CD4-positive, alpha-beta T cell treated with Interleukin-17A for 1 hour (primary cell): ENCODE measurements around the gene CAMK2N2.

Source experiments
- DNase-seq: peaks from one replicate; pipeline ENCODE4 v3.0.0-alpha.2; 2020

The CAMK2N2 gene

DNA sequence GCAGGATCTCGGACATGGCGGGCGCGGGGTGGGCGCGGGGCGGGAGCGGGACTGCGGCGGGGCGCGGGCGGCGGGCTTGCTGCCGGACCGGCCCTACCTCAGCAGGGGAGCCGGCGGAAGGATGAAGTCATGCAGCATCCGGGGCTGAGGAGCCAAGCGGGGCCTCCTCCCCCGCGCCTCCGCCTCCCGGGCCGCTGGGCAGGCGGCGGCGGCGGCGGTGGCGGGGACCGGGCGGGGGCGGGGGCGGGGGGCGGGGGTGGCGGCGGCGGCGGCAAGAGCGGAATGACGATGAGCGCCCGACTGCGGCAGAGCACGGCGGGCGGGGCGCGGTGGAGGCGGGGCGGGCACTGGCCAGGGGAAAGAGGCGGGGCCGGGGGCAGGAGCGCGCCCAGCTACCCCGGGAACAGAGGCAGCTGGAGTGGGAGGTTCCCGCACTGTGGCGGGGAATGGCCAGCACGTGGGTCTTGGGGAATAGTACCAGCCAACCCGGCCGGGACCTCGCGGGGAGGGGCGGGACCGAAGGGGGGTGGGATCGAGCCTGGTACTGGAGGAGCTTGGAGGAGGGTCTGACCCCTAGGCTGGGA lies at the start of gene CAMK2N2:
Gene CAMK2N2, minus strand, starts transcription at position 284 of the 584 bp plus-strand sequence. Its CDS starts 268 bp downstream, at position 16.
- peak; percentile 70 for DNase-seq

GRCh38 chr3:184308744-184309143 lies 47.4 kb upstream of the CAMK2N2 start:
- DNase-seq = no peak

GRCh38 chr3:184307915-184308314 lies 46.6 kb upstream of the CAMK2N2 start:
- DNase-seq = no peak

GRCh38 chr3:184306341-184306972 lies 45.1 kb upstream of the CAMK2N2 start:
- no peak for DNase-seq

- DNase-seq = peak; percentile 22
These were observed 44.2 kb upstream of the CAMK2N2 start for GRCh38 chr3:184305577-184305976.

GRCh38 chr3:184300378-184300720 lies 39.0 kb upstream of the CAMK2N2 start:
- no peak for DNase-seq

GRCh38 chr3:184299488-184300377 lies 38.4 kb upstream of the CAMK2N2 start:
- no peak for DNase-seq

- DNase-seq = peak; percentile 98
These were observed 37.6 kb upstream of the CAMK2N2 start, which contains the start of gene PSMD2 for GRCh38 chr3:184298759-184299487. TSS of gene PSMD2 (plus strand) at chr3:184299241. CDS start at chr3:184299267, 26 bp downstream.

GRCh38 chr3:184296616-184297015 lies 35.3 kb upstream of the CAMK2N2 start:
- DNase-seq = no peak

DNA sequence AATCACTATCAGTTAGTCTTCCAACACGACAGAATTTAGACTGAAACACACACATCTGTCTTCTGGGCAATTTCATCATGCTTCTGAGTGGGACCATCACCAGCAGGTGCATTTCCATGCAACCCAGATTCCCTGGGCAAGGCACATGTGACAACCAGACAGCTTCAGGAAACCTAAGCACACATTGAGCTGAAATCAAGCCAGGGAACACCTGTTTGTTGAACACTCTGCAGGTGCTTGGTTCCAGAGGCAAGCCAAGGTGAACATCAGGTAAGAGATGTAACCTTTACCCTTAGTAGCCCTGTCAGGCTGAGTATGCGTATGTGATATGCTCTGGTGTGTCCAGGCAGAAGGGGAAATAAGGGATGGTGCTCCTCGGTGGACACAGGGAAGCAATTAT lies 34.4 kb upstream of the CAMK2N2 start:
- no peak for DNase-seq

DNA sequence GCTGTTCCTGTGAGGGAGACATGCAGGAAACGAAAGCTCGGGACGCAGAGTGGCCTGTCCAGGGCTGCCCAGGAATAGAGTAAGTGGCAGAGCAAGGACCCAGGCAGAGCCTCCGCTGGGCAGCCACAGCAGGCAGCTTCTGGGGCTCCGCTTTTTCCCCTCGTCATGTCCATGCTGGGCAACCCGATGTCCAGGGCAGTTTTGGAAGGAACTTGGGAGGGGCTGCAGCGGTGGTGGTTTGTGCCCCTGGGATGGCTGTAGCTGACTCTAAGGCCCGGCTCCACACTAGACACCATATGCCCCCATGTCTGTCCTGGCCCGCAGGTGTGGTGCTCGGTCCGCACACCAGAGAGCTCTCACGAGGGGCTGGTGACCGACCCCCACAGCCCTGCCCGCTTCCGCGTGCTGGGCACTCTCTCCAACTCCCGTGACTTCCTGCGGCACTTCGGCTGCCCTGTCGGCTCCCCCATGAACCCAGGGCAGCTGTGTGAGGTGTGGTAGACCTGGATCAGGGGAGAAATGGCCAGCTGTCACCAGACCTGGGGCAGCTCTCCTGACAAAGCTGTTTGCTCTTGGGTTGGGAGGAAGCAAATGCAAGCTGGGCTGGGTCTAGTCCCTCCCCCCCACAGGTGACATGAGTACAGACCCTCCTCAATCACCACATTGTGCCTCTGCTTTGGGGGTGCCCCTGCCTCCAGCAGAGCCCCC lies 30.5 kb upstream of the CAMK2N2 start:
- DNase-seq = no peak

- DNase-seq = no peak
These were observed 29.8 kb upstream of the CAMK2N2 start for GRCh38 chr3:184291044-184291737.

- no peak for DNase-seq
These were observed 29.0 kb upstream of the CAMK2N2 start for GRCh38 chr3:184290331-184290730.

DNA sequence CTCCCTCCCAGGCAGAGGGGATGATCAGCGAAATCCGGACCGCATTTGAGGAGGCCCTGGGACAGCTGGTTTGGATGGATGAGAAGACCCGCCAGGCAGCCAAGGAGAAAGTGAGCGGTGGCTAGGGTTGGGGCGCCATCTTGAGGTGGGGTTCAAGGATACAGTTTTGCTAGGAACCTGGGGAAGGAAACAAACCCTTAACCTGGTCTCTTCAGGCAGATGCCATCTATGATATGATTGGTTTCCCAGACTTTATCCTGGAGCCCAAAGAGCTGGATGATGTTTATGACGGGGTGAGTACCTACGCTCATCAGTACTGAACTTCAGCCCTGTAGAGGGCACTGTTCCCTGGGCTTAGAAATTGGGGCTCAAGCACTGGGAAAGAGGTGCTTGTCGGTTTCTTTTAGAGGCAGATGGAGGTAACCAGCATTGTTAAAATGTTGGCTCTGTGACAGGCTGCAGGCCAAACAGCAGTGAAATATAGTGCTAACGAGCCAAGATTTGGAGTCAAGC lies 28.1 kb upstream of the CAMK2N2 start:
- peak; percentile 65 for DNase-seq

- peak; percentile 35 for DNase-seq
These were observed 23.3 kb upstream of the CAMK2N2 start for GRCh38 chr3:184284696-184285095.

DNA sequence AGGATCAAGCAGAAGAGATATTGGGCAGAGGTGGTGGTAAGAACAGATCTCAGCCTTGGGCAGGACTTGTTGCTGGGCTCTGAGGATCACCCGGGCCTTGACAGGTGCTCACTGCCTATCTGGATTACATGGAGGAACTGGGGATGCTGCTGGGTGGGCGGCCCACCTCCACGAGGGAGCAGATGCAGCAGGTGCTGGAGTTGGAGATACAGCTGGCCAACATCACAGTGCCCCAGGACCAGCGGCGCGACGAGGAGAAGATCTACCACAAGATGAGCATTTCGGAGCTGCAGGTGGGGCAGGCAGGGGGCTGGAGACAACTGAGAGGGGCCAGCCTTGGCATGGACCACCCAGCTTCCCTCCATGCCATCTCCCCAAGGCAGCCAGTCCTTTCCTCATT lies 22.3 kb upstream of the CAMK2N2 start:
- DNase-seq = no peak

GRCh38 chr3:184282941-184283340 lies 21.6 kb upstream of the CAMK2N2 start:
- no peak for DNase-seq

DNA sequence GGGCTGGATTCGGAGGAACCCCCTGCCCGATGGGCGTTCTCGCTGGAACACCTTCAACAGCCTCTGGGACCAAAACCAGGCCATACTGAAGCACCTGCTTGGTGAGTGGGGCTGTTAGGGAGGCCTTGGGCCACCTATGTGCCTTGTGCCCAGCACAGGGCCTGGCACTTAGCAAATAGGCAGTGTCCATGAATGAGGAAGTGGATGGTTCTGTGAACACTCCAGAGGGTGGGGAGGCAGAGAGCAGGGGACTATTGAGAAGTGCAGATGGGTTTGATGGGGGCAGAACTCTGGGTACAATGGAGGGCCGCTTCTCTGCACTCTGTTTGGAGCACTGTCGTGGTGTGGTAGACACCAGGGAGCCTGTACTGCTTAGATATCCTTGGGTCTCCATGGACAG lies 16.0 kb upstream of the CAMK2N2 start:
- no peak for DNase-seq

DNA sequence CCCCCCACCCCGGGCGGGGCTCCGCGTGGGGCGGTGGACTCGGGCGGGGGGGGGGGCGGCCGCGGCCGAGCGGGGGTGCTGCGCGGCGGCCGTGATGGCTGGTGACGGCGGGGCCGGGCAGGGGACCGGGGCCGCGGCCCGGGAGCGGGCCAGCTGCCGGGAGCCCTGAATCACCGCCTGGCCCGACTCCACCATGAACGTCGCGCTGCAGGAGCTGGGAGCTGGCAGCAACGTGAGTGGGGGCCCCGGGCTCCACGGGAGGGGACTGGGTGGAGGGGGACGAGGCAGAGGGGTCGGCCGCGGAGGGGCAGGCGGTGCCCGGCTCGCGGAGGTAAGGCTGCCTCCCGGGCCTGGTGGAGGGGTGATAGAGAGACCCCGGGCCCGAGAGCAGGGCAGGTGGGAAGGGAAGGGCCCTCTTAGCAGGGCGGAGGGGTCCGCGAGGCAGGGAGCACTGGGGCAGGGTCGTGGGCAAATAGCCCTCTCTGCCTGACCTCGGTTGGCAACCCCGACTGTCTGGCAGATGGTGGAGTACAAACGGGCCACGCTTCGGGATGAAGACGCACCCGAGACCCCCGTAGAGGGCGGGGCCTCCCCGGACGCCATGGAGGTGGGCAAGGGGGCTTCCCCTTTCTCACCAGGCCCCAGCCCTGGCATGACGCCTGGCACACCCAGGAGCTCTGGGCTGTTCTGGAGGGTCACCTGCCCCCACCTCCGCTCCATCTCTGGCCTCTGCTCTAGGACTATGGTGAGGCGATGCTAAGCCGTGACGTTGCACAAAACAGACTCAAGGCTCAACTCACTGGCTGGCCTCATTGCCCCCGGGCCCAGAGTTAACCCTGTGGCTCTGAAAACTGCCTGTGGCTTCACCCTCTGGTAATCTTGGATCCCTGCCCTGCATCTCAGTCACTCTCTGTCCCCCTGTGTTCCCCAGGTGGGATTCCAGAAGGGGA lies 14.9 kb upstream of the CAMK2N2 start, which contains the start of gene ECE2:
Gene ECE2, plus strand, starts transcription at position 62 of the 950 bp plus-strand sequence. Its CDS starts 132 bp downstream, at position 194.
- DNase-seq = no peak

DNA sequence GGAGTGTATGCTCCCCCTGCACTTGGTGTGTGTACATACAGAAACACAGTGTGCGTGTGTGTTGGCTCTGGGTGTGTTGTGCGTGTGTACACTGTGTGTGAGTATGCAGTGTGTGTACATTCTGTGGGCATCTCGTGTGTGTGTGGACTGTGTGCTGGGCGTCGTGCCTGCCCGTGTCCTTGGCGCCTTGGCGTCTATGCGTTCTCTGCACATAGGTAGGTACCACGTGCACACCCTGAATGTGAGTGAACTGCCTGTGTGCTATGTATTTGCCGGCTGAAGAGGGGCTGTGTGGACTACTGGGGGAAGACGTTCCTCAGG lies 14.0 kb upstream of the CAMK2N2 start:
- no peak for DNase-seq
